ENCODE measurements around the gene FAF2.

- TF ChIP-seq JUND (IDR thresholded peaks at IDR 0.05) = no peak
- TF ChIP-seq, protein P1, sequence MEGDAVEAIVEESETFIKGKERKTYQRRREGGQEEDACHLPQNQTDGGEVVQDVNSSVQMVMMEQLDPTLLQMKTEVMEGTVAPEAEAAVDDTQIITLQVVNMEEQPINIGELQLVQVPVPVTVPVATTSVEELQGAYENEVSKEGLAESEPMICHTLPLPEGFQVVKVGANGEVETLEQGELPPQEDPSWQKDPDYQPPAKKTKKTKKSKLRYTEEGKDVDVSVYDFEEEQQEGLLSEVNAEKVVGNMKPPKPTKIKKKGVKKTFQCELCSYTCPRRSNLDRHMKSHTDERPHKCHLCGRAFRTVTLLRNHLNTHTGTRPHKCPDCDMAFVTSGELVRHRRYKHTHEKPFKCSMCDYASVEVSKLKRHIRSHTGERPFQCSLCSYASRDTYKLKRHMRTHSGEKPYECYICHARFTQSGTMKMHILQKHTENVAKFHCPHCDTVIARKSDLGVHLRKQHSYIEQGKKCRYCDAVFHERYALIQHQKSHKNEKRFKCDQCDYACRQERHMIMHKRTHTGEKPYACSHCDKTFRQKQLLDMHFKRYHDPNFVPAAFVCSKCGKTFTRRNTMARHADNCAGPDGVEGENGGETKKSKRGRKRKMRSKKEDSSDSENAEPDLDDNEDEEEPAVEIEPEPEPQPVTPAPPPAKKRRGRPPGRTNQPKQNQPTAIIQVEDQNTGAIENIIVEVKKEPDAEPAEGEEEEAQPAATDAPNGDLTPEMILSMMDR (IDR thresholded peaks at IDR 0.05; ENCODE audit: low read depth, low read length, missing input control) = no peak
- no peak for TF ChIP-seq YY1 (IDR thresholded peaks at IDR 0.05)
- TF ChIP-seq SP1 (IDR thresholded peaks at IDR 0.05) = no peak
- TF ChIP-seq RAD21 (IDR thresholded peaks at IDR 0.05) = no peak
These were observed 15.1 kb downstream of the FAF2 start for GRCh38 chr5:176463113-176463764.

All from liver (tissue), 3 donors.